Fibroblast of lung (primary cell): ENCODE measurements around the gene ZNF426.

Experiments used
- CTCF ChIP-seq, 2 donors: IDR thresholded peaks in 1 of 2; conservative IDR thresholded peaks in 1 of 2; 1 replicate in 1 of 2; 2 replicates in 1 of 2; pipeline ENCODE4 v1.5.1; 2011 to 2012; ENCODE audit warnings: low read length in 2 of 2, control low read depth in 1 of 2, inconsistent platforms in 1 of 2, low read depth in 1 of 2, mild to moderate bottlenecking in 1 of 2
- EZH2 ChIP-seq: IDR thresholded peaks from 2 replicates; pipeline ENCODE4 v1.5.1; 2012; ENCODE audit warnings: low read length, control low read depth, mild to moderate bottlenecking; ENCODE audit errors: missing control alignments

GRCh38 chr19:9584073-9584833, 45.8 kb upstream of the ZNF426 start, which contains the start of gene ZNF121:
- TF ChIP-seq CTCF (conservative IDR thresholded peaks at IDR 0.05 in 1 of 2, IDR thresholded peaks at IDR 0.05 in 1 of 2; ENCODE audit: low read depth in 1 of 2, low read length in 2 of 2) (no peak), EZH2 (no peak)
